Measurements from ENCODE around the gene CFI.

CFI gene

DNA sequence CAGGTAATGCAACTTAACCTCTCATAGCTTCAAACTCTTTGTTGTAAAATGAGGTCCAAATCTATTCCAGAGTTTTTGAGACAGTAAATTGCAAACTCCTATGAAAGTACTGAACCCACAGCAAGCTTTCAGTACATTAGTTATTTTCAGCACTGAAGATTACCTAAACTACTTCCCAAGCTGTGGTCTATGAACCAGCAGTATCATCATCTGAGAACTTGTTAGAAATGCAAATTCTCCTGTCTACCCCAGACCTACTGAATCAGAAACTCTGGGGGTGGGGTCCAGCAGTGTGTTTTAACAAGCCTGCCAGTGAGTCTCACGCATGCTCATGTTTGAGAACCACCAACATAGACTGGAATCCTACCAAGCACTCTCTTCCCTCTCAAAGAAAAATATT is 92.8 kb downstream of the CFI start:
- H3K4me2 ChIP-seq (ENCODE audit: insufficient read depth, low read length, poor library complexity, severe bottlenecking), result no peak overlapping the region
- no peak overlapping the region for H2BK5ac ChIP-seq (ENCODE audit: low read length)

GRCh38 chr4:109708435-109708834 is 93.4 kb downstream of the CFI start:
- H3K23ac ChIP-seq (ENCODE audit: low read depth, low read length, poor library complexity), result no peak overlapping the region
- no peak overlapping the region for H3K4me2 ChIP-seq (ENCODE audit: insufficient read depth, low read length, poor library complexity, severe bottlenecking)
- no peak overlapping the region for H3K14ac ChIP-seq (ENCODE audit: low read length)
- no peak overlapping the region for H3K4ac ChIP-seq (ENCODE audit: low read length)
- no peaks in the 10 kb centered on the region for H3K79me1 ChIP-seq (ENCODE audit: low read depth, low read length)
- no peak overlapping the region for H2BK5ac ChIP-seq (ENCODE audit: low read length)
- H2AK5ac ChIP-seq (ENCODE audit: low read depth, low read length), result no peak overlapping the region
- H3K9me3 ChIP-seq (replicated peaks in 1 of 2; ENCODE audit: control insufficient read depth in 2 of 2, insufficient read depth in 1 of 2, low read depth in 1 of 2, low read length in 2 of 2), result no peaks in the 10 kb centered on the region
- H3K18ac ChIP-seq (ENCODE audit: low read length), result no peak overlapping the region
- H4K91ac ChIP-seq (ENCODE audit: low read depth, low read length, poor library complexity), result no peak overlapping the region
- no peak overlapping the region for H2AFZ ChIP-seq (ENCODE audit: low read length)
- peaks cover 3 to 9% of the 10 kb centered on the region in 2 donors for H3K36me3 ChIP-seq (replicated peaks in 1 of 2; ENCODE audit: control insufficient read depth in 2 of 2, insufficient read depth in 2 of 2, low read length in 2 of 2)
- no peak overlapping the region for H2BK12ac ChIP-seq (ENCODE audit: low read length)
- no peak overlapping the region for H2BK15ac ChIP-seq (ENCODE audit: low read length)
- H3K4me1 ChIP-seq (ENCODE audit: control insufficient read depth in 2 of 2, insufficient read depth in 1 of 2, low read depth in 1 of 2, low read length in 2 of 2), result peaks cover 2 to 5% of the 10 kb centered on the region in 2 donors
- H3K4me3 ChIP-seq (ENCODE audit: low read length in 2 of 2), result no peak overlapping the region
- H4K8ac ChIP-seq (ENCODE audit: low read depth, low read length), result no peak overlapping the region
- H2BK120ac ChIP-seq (ENCODE audit: low read depth, low read length), result no peak overlapping the region
- no peaks in the 10 kb centered on the region for H3K27me3 ChIP-seq (ENCODE audit: control insufficient read depth in 3 of 3, insufficient read depth in 3 of 3, low read depth in 1 of 3, low read length in 3 of 3)
- no peak for DNase-seq (ENCODE audit: low spot score)
- WGBS, 2 donors (ENCODE audit: extremely low coverage in 2 of 2, insufficient read length in 2 of 2, insufficient replicate concordance in 1 of 2), result no CpG with 5 or more reads among the region's 2 CpGs
- H3K9ac ChIP-seq (ENCODE audit: low read depth, low read length, poor library complexity), result no peak overlapping the region
- no peak overlapping the region for H3K27ac ChIP-seq (replicated peaks; ENCODE audit: low read length)

More for the DNA sequence above, 92.8 kb downstream of the CFI start:
- no peak overlapping the region for H2BK12ac ChIP-seq (ENCODE audit: low read length)
- no peak overlapping the region for H3K18ac ChIP-seq (ENCODE audit: low read length)
- H3K9me3 ChIP-seq (replicated peaks in 1 of 2; ENCODE audit: control insufficient read depth in 2 of 2, insufficient read depth in 1 of 2, low read depth in 1 of 2, low read length in 2 of 2), result no peaks in the 10 kb centered on the region
- no peak overlapping the region for H4K8ac ChIP-seq (ENCODE audit: low read depth, low read length)
- H3K36me3 ChIP-seq (replicated peaks in 1 of 2; ENCODE audit: control insufficient read depth in 2 of 2, insufficient read depth in 2 of 2, low read length in 2 of 2), result peaks cover 3 to 15% of the 10 kb centered on the region in 2 donors
- no peak overlapping the region for H4K91ac ChIP-seq (ENCODE audit: low read depth, low read length, poor library complexity)
- H3K14ac ChIP-seq (ENCODE audit: low read length), result no peak overlapping the region
- H3K4me1 ChIP-seq (ENCODE audit: control insufficient read depth in 2 of 2, insufficient read depth in 1 of 2, low read depth in 1 of 2, low read length in 2 of 2), result no peaks in the 10 kb centered on the region
- H2BK120ac ChIP-seq (ENCODE audit: low read depth, low read length), result no peak overlapping the region
- no peaks in the 10 kb centered on the region for H3K27me3 ChIP-seq (ENCODE audit: control insufficient read depth in 3 of 3, insufficient read depth in 3 of 3, low read depth in 1 of 3, low read length in 3 of 3)
- no peak overlapping the region for H3K4me3 ChIP-seq (ENCODE audit: low read length in 2 of 2)
- H3K27ac ChIP-seq (replicated peaks; ENCODE audit: low read length), result no peak overlapping the region
- no peak overlapping the region for H3K4ac ChIP-seq (ENCODE audit: low read length)
- H3K79me1 ChIP-seq (ENCODE audit: low read depth, low read length), result no peaks in the 10 kb centered on the region
- no peak overlapping the region for H3K9ac ChIP-seq (ENCODE audit: low read depth, low read length, poor library complexity)
- H2BK15ac ChIP-seq (ENCODE audit: low read length), result no peak overlapping the region
- H2AFZ ChIP-seq (ENCODE audit: low read length), result no peak overlapping the region
- H2AK5ac ChIP-seq (ENCODE audit: low read depth, low read length), result no peak overlapping the region
- no peak overlapping the region for H3K23ac ChIP-seq (ENCODE audit: low read depth, low read length, poor library complexity)
- DNase-seq (ENCODE audit: low spot score), result no peak
- no CpG with 5 or more reads among the region's 1 CpG for WGBS, 2 donors (ENCODE audit: extremely low coverage in 2 of 2, insufficient read length in 2 of 2, insufficient replicate concordance in 1 of 2)

- H4K91ac ChIP-seq (ENCODE audit: low read depth, low read length, poor library complexity), result no peak overlapping the region
- no peak for DNase-seq (ENCODE audit: low spot score)
- peak overlapping the region; percentile 87 to 94 for H3K4me3 ChIP-seq (ENCODE audit: low read length in 2 of 2)
- H2AFZ ChIP-seq (ENCODE audit: low read length), result peak overlapping the region; percentile 99
- no peaks in the 10 kb centered on the region for H3K79me1 ChIP-seq (ENCODE audit: low read depth, low read length)
- no peaks in the 10 kb centered on the region for H3K9me3 ChIP-seq (replicated peaks in 1 of 2; ENCODE audit: control insufficient read depth in 2 of 2, insufficient read depth in 1 of 2, low read depth in 1 of 2, low read length in 2 of 2)
- no peak overlapping the region for H4K8ac ChIP-seq (ENCODE audit: low read depth, low read length)
- peak overlapping the region; percentile 79 for H2BK15ac ChIP-seq (ENCODE audit: low read length)
- H2BK120ac ChIP-seq (ENCODE audit: low read depth, low read length), result peak overlapping the region; percentile 24
- no peak overlapping the region for H3K23ac ChIP-seq (ENCODE audit: low read depth, low read length, poor library complexity)
- H2BK12ac ChIP-seq (ENCODE audit: low read length), result no peak overlapping the region
- no peak overlapping the region for H2AK5ac ChIP-seq (ENCODE audit: low read depth, low read length)
- no peaks in the 10 kb centered on the region for H3K27me3 ChIP-seq (ENCODE audit: control insufficient read depth in 3 of 3, insufficient read depth in 3 of 3, low read depth in 1 of 3, low read length in 3 of 3)
- H3K4ac ChIP-seq (ENCODE audit: low read length), result no peak overlapping the region
- no peak overlapping the region for H3K27ac ChIP-seq (replicated peaks; ENCODE audit: low read length)
- H2BK5ac ChIP-seq (ENCODE audit: low read length), result no peak overlapping the region
- peaks cover 9 to 14% of the 10 kb centered on the region in 2 donors for H3K4me1 ChIP-seq (ENCODE audit: control insufficient read depth in 2 of 2, insufficient read depth in 1 of 2, low read depth in 1 of 2, low read length in 2 of 2)
- no peak overlapping the region for H3K14ac ChIP-seq (ENCODE audit: low read length)
- WGBS, 2 donors (ENCODE audit: extremely low coverage in 2 of 2, insufficient read length in 2 of 2, insufficient replicate concordance in 1 of 2), result no CpG with 5 or more reads among the region's 11 CpGs
- H3K18ac ChIP-seq (ENCODE audit: low read length), result peak overlapping the region; percentile 99
- peaks cover 4 to 16% of the 10 kb centered on the region in 2 donors for H3K36me3 ChIP-seq (replicated peaks in 1 of 2; ENCODE audit: control insufficient read depth in 2 of 2, insufficient read depth in 2 of 2, low read length in 2 of 2)
- H3K9ac ChIP-seq (ENCODE audit: low read depth, low read length, poor library complexity), result peak overlapping the region; percentile 65
- peak overlapping the region; percentile 78 for H3K4me2 ChIP-seq (ENCODE audit: insufficient read depth, low read length, poor library complexity, severe bottlenecking)
These were observed 98.0 kb downstream of the CFI start for GRCh38 chr4:109703664-109704361.

DNA sequence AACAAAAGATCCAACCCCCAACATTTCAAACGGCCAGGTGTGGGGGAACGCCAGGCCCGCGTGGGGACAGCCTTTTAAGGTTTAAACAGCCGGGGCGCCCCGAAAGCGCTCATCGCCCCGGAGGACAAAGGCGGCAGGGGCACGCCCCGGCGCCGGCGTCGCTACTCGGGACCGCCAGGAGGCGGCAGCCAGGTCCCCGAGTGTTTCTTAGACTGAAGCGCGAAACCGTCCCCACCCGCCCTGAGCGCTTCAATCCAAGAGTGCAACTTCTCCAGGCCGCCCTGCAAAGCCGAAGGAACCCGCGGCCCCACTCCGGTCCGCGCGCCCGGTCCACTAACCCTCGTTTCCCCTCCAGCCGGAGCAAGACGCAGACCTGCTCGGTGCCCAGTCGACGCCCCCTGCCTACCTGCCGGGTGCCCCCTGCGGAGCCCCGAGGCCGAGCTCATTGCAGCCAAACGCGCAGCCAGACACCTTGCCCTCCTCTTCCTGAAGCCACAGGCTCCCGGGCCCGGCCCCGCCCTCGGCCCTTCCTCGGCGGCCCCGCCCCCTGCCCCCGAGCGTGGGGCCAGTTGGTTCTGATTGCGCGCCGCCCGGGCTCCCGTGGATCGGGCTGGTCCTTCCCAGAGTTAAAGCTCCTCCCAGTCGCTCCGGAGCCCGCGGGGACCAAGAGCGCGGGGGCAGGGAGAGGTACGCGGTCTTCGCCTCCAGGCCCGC is 98.7 kb downstream of the CFI start, which contains the start of gene CASP6:
Gene CASP6 (minus strand): TSS at position 496 of the 714 bp plus-strand sequence. CDS start 50 bp downstream, at position 446.
- H4K8ac ChIP-seq (ENCODE audit: low read depth, low read length), result no peak within 1 kb of the TSS
- H3K18ac ChIP-seq (ENCODE audit: low read length), result peak within 1 kb of the TSS; percentile 99
- H3K9ac ChIP-seq (ENCODE audit: low read depth, low read length, poor library complexity), result peak within 1 kb of the TSS; percentile 97
- H4K91ac ChIP-seq (ENCODE audit: low read depth, low read length, poor library complexity), result no peak within 1 kb of the TSS
- H3K27me3 ChIP-seq (ENCODE audit: control insufficient read depth in 3 of 3, insufficient read depth in 3 of 3, low read depth in 1 of 3, low read length in 3 of 3), result no peaks in the 10 kb centered on the region
- peaks cover 9 to 14% of the 10 kb centered on the region in 2 donors for H3K4me1 ChIP-seq (ENCODE audit: control insufficient read depth in 2 of 2, insufficient read depth in 1 of 2, low read depth in 1 of 2, low read length in 2 of 2)
- peak within 1 kb of the TSS; percentile 87 to 94 for H3K4me3 ChIP-seq (ENCODE audit: low read length in 2 of 2)
- peak within 1 kb of the TSS; percentile 80 for H2BK5ac ChIP-seq (ENCODE audit: low read length)
- H2AK5ac ChIP-seq (ENCODE audit: low read depth, low read length), result no peak within 1 kb of the TSS
- H3K27ac ChIP-seq (replicated peaks; ENCODE audit: low read length), result peak within 1 kb of the TSS; percentile 66
- peaks cover 4 to 22% of the 10 kb centered on the region in 2 donors for H3K36me3 ChIP-seq (replicated peaks in 1 of 2; ENCODE audit: control insufficient read depth in 2 of 2, insufficient read depth in 2 of 2, low read length in 2 of 2)
- H2BK15ac ChIP-seq (ENCODE audit: low read length), result peak within 1 kb of the TSS; percentile 79
- no peak within 1 kb of the TSS for H2BK12ac ChIP-seq (ENCODE audit: low read length)
- H3K79me1 ChIP-seq (ENCODE audit: low read depth, low read length), result no peaks in the 10 kb centered on the region
- peak within 1 kb of the TSS; percentile 95 for H3K14ac ChIP-seq (ENCODE audit: low read length)
- H2BK120ac ChIP-seq (ENCODE audit: low read depth, low read length), result peak within 1 kb of the TSS; percentile 24
- DNase-seq (ENCODE audit: low spot score), result peak; percentile 72
- peak within 1 kb of the TSS; percentile 99 for H2AFZ ChIP-seq (ENCODE audit: low read length)
- no peak within 1 kb of the TSS for H3K4ac ChIP-seq (ENCODE audit: low read length)
- H3K23ac ChIP-seq (ENCODE audit: low read depth, low read length, poor library complexity), result peak within 1 kb of the TSS; percentile 94
- H3K9me3 ChIP-seq (replicated peaks in 1 of 2; ENCODE audit: control insufficient read depth in 2 of 2, insufficient read depth in 1 of 2, low read depth in 1 of 2, low read length in 2 of 2), result no peaks in the 10 kb centered on the region
- no CpG with 5 or more reads among the region's 72 CpGs for WGBS, 2 donors (ENCODE audit: extremely low coverage in 2 of 2, insufficient read length in 2 of 2, insufficient replicate concordance in 1 of 2)
- H3K4me2 ChIP-seq (ENCODE audit: insufficient read depth, low read length, poor library complexity, severe bottlenecking), result peak within 1 kb of the TSS; percentile 78

All from neuronal stem cell (in vitro differentiated cells).